ENCODE results near the gene GBE1. TPM values are rescaled to one million over a fixed set of nuclear protein-coding genes. Genes with fewer than 3 reads are reported as not detected.

GBE1 gene
- total RNA-seq, 1 donor from 2014 or later = 11.3 TPM

DNA sequence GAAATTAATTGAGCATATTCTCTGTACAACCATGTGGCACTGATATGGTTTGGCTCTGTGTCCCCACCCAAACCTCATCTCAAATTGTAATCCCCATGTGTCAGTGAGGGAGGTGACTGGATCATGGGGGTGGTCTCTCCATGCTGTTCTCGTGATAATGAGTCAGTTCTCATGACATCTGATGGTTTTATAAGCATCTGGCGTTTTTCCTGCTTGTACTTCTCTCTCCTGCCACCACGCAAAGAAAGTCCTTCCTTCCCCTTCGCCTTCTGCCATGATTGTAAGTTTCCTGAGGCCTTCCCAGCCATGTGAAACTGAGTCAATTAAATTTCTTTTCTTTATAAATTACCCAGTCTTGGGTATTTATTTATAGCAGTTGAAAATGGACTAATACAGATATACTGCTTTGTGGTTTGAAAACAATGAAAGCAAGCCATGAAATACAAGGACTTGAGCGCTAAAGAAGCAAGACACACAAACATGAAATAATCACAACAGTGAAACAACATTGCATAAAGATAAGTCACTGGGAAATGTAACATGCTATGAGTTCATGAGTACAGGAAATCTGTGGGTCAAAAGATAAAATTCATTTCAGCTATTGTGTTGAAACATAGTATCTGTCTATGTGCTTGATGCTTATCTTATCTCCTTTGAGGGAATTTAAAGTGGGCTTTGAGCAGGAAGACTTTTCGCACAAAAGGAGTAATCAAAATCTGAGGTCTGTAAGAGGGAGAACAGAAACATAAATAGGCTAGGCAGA is 288.7 kb downstream of the GBE1 start:
- no peak for DNase-seq
- TF ChIP-seq, protein P1, sequence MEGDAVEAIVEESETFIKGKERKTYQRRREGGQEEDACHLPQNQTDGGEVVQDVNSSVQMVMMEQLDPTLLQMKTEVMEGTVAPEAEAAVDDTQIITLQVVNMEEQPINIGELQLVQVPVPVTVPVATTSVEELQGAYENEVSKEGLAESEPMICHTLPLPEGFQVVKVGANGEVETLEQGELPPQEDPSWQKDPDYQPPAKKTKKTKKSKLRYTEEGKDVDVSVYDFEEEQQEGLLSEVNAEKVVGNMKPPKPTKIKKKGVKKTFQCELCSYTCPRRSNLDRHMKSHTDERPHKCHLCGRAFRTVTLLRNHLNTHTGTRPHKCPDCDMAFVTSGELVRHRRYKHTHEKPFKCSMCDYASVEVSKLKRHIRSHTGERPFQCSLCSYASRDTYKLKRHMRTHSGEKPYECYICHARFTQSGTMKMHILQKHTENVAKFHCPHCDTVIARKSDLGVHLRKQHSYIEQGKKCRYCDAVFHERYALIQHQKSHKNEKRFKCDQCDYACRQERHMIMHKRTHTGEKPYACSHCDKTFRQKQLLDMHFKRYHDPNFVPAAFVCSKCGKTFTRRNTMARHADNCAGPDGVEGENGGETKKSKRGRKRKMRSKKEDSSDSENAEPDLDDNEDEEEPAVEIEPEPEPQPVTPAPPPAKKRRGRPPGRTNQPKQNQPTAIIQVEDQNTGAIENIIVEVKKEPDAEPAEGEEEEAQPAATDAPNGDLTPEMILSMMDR (IDR thresholded peaks at IDR 0.05; ENCODE audit: partially characterized antibody, unreplicated experiment) = no peak
- no peak overlapping the region for H3K4me3 Mint-ChIP-seq (ENCODE audit: unreplicated experiment)
- H3K27ac Mint-ChIP-seq (ENCODE audit: unreplicated experiment) = no peak overlapping the region
- peaks cover 12% of the 10 kb centered on the region for H3K4me1 Mint-ChIP-seq (ENCODE audit: low read depth, unreplicated experiment)
- H3K9me3 Mint-ChIP-seq (ENCODE audit: unreplicated experiment) = no peaks in the 10 kb centered on the region
- H3K27me3 Mint-ChIP-seq (ENCODE audit: unreplicated experiment) = peaks cover 2% of the 10 kb centered on the region
- H3K36me3 Mint-ChIP-seq (ENCODE audit: unreplicated experiment) = no peaks in the 10 kb centered on the region

DNA sequence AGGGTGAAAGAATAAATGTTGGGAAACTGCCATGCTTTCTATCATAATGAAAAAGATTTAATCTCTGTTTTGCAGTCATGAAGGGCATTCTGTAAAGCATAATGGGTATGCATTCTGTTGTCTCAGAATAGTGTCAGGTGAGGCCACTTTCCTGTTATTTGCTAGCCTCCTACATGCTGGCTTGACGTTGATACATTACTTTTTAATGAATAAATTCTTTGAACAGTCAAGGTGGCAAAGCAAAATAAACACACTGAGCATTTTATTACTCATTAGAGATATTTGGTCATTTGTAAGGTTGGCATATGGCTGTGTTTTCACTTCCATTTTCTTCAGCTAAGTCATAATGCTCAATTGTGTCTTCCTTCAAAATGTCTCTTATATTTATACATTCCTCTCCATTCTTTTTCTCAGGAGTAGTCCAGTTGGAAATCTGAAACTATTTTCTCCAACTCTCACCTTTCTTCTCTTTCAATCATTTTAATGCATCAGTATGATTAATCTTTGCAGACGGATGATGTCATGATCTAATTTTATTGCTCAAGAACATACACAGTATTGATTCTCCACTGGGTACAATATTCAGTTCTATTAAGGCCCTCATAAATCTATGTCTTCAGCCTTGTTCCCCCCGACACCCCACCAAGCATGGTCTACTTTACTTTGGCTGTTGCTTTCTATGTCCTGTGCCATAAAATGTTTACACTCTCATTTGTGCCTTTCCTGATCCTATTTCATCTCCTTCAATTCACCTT is 290.7 kb downstream of the GBE1 start:
- Mint-ChIP-seq H3K36me3 (ENCODE audit: unreplicated experiment) (no peaks in the 10 kb centered on the region), H3K4me1 (ENCODE audit: low read depth, unreplicated experiment) (peaks cover 6% of the 10 kb centered on the region), H3K27ac (ENCODE audit: unreplicated experiment) (no peak overlapping the region), H3K9me3 (ENCODE audit: unreplicated experiment) (no peaks in the 10 kb centered on the region), H3K4me3 (ENCODE audit: unreplicated experiment) (no peak overlapping the region), H3K27me3 (ENCODE audit: unreplicated experiment) (peaks cover 2% of the 10 kb centered on the region)
- TF ChIP-seq, protein P1 (IDR thresholded peaks at IDR 0.05; ENCODE audit: partially characterized antibody, unreplicated experiment) = no peak
- DNase-seq = no peak

DNA sequence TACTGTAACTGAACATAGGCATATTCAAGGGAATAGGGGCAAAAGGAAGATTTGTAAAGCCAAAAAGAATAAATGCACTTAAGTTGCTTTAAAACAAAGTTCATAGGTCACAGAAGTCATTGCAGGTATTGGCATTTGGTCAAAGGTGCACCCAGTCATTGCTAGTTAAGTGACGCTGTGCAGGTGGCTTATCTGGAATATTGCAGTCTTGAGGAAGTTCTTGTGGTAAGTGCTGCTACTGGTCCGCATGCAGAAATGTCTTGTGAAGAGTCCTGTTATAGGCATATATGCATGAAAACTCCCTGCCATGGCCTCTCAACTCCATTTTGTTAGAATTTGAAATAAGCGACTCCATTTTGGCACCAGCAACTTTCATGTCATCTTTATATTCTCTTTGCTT is 293.1 kb downstream of the GBE1 start:
- TF ChIP-seq, protein P1 (IDR thresholded peaks at IDR 0.05; ENCODE audit: partially characterized antibody, unreplicated experiment) = no peak
- Mint-ChIP-seq H3K4me1 (ENCODE audit: low read depth, unreplicated experiment) (peaks cover 6% of the 10 kb centered on the region), H3K27ac (ENCODE audit: unreplicated experiment) (no peak overlapping the region), H3K4me3 (ENCODE audit: unreplicated experiment) (no peak overlapping the region), H3K36me3 (ENCODE audit: unreplicated experiment) (no peaks in the 10 kb centered on the region), H3K27me3 (ENCODE audit: unreplicated experiment) (no peaks in the 10 kb centered on the region), H3K9me3 (ENCODE audit: unreplicated experiment) (no peaks in the 10 kb centered on the region)
- no peak for DNase-seq

DNA sequence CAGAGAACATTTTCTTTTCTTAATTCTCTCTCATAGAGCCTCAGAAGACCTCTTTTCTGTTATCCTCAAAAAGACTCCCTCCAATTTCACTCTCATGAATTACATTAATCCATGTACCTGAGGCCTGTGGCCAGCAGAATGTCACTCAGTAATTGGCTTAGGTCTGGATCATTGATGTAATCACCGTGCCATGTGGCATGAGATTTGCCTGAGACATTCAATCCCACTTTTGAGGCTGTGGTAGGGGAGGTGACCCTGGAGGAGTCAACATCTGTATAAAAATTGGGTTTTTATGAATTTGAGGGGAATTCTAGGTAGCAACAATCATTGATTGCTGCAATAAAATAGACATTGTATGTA is 295.3 kb downstream of the GBE1 start:
- H3K4me3 Mint-ChIP-seq (ENCODE audit: unreplicated experiment) = no peak overlapping the region
- H3K27me3 Mint-ChIP-seq (ENCODE audit: unreplicated experiment) = no peaks in the 10 kb centered on the region
- no peaks in the 10 kb centered on the region for H3K36me3 Mint-ChIP-seq (ENCODE audit: unreplicated experiment)
- no peaks in the 10 kb centered on the region for H3K9me3 Mint-ChIP-seq (ENCODE audit: unreplicated experiment)
- DNase-seq = no peak
- TF ChIP-seq, protein P1 (IDR thresholded peaks at IDR 0.05; ENCODE audit: partially characterized antibody, unreplicated experiment) = no peak
- H3K27ac Mint-ChIP-seq (ENCODE audit: unreplicated experiment) = no peak overlapping the region
- no peaks in the 10 kb centered on the region for H3K4me1 Mint-ChIP-seq (ENCODE audit: low read depth, unreplicated experiment)
